ENCODE data around the gene DNM1L.
"Not testable (repeated sequence)": the region's sequence is repeated elsewhere in the genome, so short reads cannot be mapped to it uniquely, and the experiment has no call there.

Gene DNM1L

GRCh38 chr12:32697445-32697844 lies 18.3 kb downstream of the DNM1L start:
- DNase-seq (ENCODE audit: low read depth in 3 of 3), result no peak

GRCh38 chr12:32698285-32698684 lies 19.2 kb downstream of the DNM1L start:
- DNase-seq (ENCODE audit: low read depth in 3 of 3), result no peak

GRCh38 chr12:32699437-32699836 lies 20.3 kb downstream of the DNM1L start:
- DNase-seq (ENCODE audit: low read depth in 3 of 3), result not testable (repeated sequence)

GRCh38 chr12:32702473-32702872 lies 23.4 kb downstream of the DNM1L start:
- DNase-seq (ENCODE audit: low read depth in 3 of 3), result no peak

GRCh38 chr12:32702946-32703345 lies 23.8 kb downstream of the DNM1L start:
- no peak for DNase-seq (ENCODE audit: low read depth in 3 of 3)

- no peak for DNase-seq (ENCODE audit: low read depth in 3 of 3)
Observed at GRCh38 chr12:32705783-32706182, 26.7 kb downstream of the DNM1L start.

GRCh38 chr12:32706335-32707024 lies 27.4 kb downstream of the DNM1L start:
- no peak for DNase-seq (ENCODE audit: low read depth in 3 of 3)

GRCh38 chr12:32708926-32709325 lies 29.8 kb downstream of the DNM1L start:
- no peak for DNase-seq (ENCODE audit: low read depth in 3 of 3)

GRCh38 chr12:32714772-32715171 lies 35.7 kb downstream of the DNM1L start:
- no peak for DNase-seq (ENCODE audit: low read depth in 3 of 3)

GRCh38 chr12:32718926-32719325 lies 39.8 kb downstream of the DNM1L start:
- DNase-seq (ENCODE audit: low read depth in 3 of 3), result no peak

GRCh38 chr12:32725308-32725707 lies 46.2 kb downstream of the DNM1L start:
- not testable (repeated sequence) for DNase-seq (ENCODE audit: low read depth in 3 of 3)

GRCh38 chr12:32726286-32726685 lies 47.2 kb downstream of the DNM1L start:
- no peak for DNase-seq (ENCODE audit: low read depth in 3 of 3)

- no peak for DNase-seq (ENCODE audit: low read depth in 3 of 3)
Observed at GRCh38 chr12:32727237-32727636, 48.1 kb downstream of the DNM1L start.

GRCh38 chr12:32734952-32735351 lies 55.9 kb downstream of the DNM1L start:
- no peak for DNase-seq (ENCODE audit: low read depth in 3 of 3)

GRCh38 chr12:32736445-32736844 lies 57.3 kb downstream of the DNM1L start:
- no peak for DNase-seq (ENCODE audit: low read depth in 3 of 3)

- DNase-seq (ENCODE audit: low read depth in 3 of 3), result no peak
Observed at GRCh38 chr12:32737715-32738114, 58.6 kb downstream of the DNM1L start.

GRCh38 chr12:32739279-32739678 lies 60.2 kb downstream of the DNM1L start:
- no peak for DNase-seq (ENCODE audit: low read depth in 3 of 3)

- no peak for DNase-seq (ENCODE audit: low read depth in 3 of 3)
Observed at GRCh38 chr12:32742133-32742532, 63.0 kb downstream of the DNM1L start.

- no peak for DNase-seq (ENCODE audit: low read depth in 3 of 3)
Observed at GRCh38 chr12:32743264-32743663, 64.2 kb downstream of the DNM1L start.

- no peak for DNase-seq (ENCODE audit: low read depth in 3 of 3)
Observed at GRCh38 chr12:32753605-32754004, 74.5 kb downstream of the DNM1L start.

GRCh38 chr12:32754111-32754510 lies 75.0 kb downstream of the DNM1L start:
- no peak for DNase-seq (ENCODE audit: low read depth in 3 of 3)

- DNase-seq (ENCODE audit: low read depth in 3 of 3), result peak; percentile 44 to 70 (median 48)
Observed at GRCh38 chr12:32755051-32755653, 76.1 kb downstream of the DNM1L start.

- peak; percentile 84 to 89 (median 85) for DNase-seq (ENCODE audit: low read depth in 3 of 3)
Observed at GRCh38 chr12:32755654-32756475, 76.8 kb downstream of the DNM1L start, which contains the start of gene YARS2. YARS2 (minus strand) TSS chr12:32755897; CDS start chr12:32755874, 23 bp downstream.

Measured in stimulated activated CD4-positive, alpha-beta T cell treated with anti-CD3 and anti-CD28 coated beads, TNF-alpha, amount 100 ng/mL, for 24 hours (primary cell).